Ovary (tissue), 3 donors: ENCODE measurements around the gene HPSE2.

Experiments used
- EP300 ChIP-seq: sonication (generic); formaldehyde crosslinking; IDR thresholded peaks from one replicate; pipeline ENCODE4 v1.6.1; 2017; ENCODE audit warnings: antibody characterized with exemption
- POLR2A ChIP-seq: fragments of 450-650 bp; IDR thresholded peaks from one replicate; pipeline ENCODE4 v1.6.1; 2017; ENCODE audit warnings: antibody characterized with exemption, mild to moderate bottlenecking, moderate library complexity
- TF ChIP-seq, protein P1 (sequence below), 3 donors: fragments of 450-650 bp in 2 of 3; fragments of 200-600 bp in 1 of 3; IDR thresholded peaks; one replicate each; pipeline versions ENCODE4 v1.5.1 to v1.8.0; 2016 to 2022; ENCODE audit warnings: antibody characterized with exemption in 3 of 3, mild to moderate bottlenecking in 1 of 3
- donor health status: DM: no; HTN: no; CAD: no.

GRCh38 chr10:98694883-98695282, 540.8 kb downstream of the HPSE2 start:
- TF ChIP-seq, protein P1, sequence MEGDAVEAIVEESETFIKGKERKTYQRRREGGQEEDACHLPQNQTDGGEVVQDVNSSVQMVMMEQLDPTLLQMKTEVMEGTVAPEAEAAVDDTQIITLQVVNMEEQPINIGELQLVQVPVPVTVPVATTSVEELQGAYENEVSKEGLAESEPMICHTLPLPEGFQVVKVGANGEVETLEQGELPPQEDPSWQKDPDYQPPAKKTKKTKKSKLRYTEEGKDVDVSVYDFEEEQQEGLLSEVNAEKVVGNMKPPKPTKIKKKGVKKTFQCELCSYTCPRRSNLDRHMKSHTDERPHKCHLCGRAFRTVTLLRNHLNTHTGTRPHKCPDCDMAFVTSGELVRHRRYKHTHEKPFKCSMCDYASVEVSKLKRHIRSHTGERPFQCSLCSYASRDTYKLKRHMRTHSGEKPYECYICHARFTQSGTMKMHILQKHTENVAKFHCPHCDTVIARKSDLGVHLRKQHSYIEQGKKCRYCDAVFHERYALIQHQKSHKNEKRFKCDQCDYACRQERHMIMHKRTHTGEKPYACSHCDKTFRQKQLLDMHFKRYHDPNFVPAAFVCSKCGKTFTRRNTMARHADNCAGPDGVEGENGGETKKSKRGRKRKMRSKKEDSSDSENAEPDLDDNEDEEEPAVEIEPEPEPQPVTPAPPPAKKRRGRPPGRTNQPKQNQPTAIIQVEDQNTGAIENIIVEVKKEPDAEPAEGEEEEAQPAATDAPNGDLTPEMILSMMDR (IDR thresholded peaks at IDR 0.05): no peak
- TF ChIP-seq POLR2A: no peak
- TF ChIP-seq EP300: no peak
